Peyer's patch (tissue), 4 donors: ENCODE data around the gene ARHGAP15. TPM values are rescaled to one million over a fixed set of nuclear protein-coding genes. Genes with fewer than 3 reads are reported as not detected.
"Not testable (repeated sequence)": the region's sequence is repeated elsewhere in the genome, so short reads cannot be mapped to it uniquely, and the experiment has no call there.

Experiments
- DNase-seq, 3 donors: peaks; one replicate each; pipeline ENCODE4 v3.0.0-alpha.2; 2017 to 2019
- H3K27ac ChIP-seq, 4 donors: fragments of 200-600 bp; sonication (generic); one replicate each; pipeline ENCODE4 v1.5.1; 2016 to 2019
- H3K27me3 ChIP-seq, 2 donors: fragments of 200-600 bp; sonication (generic); one replicate each; pipeline ENCODE4 v1.5.1; 2019
- H3K36me3 ChIP-seq, 3 donors: fragments of 200-600 bp; sonication (generic); one replicate each; pipeline ENCODE4 v1.5.1; 2016 to 2019
- H3K4me1 ChIP-seq, 4 donors: fragments of 200-600 bp; sonication (generic); one replicate each; pipeline ENCODE4 v1.5.1; 2016 to 2019
- H3K4me3 ChIP-seq, 4 donors: fragments of 200-600 bp; sonication (generic); 1 replicate in 3 of 4; 2 replicates in 1 of 4; pipeline ENCODE4 v1.5.1; 2016 to 2019; ENCODE audit warnings: mild to moderate bottlenecking in 1 of 4
- H3K9me3 ChIP-seq, 4 donors: fragments of 200-600 bp; sonication (generic); one replicate each; pipeline ENCODE4 v1.5.1; 2016 to 2019; ENCODE audit warnings: mild to moderate bottlenecking in 1 of 4
- POLR2A ChIP-seq, 2 donors: fragments of 450-650 bp; IDR thresholded peaks; one replicate each; pipeline ENCODE4 v1.5.1; 2017; ENCODE audit warnings: antibody characterized with exemption in 2 of 2, mild to moderate bottlenecking in 2 of 2, moderate library complexity in 2 of 2
- total RNA-seq, 4 donors: library from RNA; depleted of rRNA; stranded (reverse); fragments of >200 nt; gene quantifications; one replicate each; pipeline ENCODE4 v1.1.0, GENCODE V29; 2016
- TF ChIP-seq, protein P1 (sequence below), 6 experiments: fragments of 450-650 bp in 4 of 6; fragments of 200-600 bp in 2 of 6; sonication (generic) in 1 of 6; IDR thresholded peaks; one replicate each; pipeline ENCODE4 v1.5.1; 2017 to 2019; ENCODE audit warnings: antibody characterized with exemption in 6 of 6, mild to moderate bottlenecking in 3 of 6, moderate library complexity in 1 of 6

Gene ARHGAP15
- total RNA-seq, 4 donors from 2014 or later = 6.7 to 203 (median 12.5) TPM

DNA sequence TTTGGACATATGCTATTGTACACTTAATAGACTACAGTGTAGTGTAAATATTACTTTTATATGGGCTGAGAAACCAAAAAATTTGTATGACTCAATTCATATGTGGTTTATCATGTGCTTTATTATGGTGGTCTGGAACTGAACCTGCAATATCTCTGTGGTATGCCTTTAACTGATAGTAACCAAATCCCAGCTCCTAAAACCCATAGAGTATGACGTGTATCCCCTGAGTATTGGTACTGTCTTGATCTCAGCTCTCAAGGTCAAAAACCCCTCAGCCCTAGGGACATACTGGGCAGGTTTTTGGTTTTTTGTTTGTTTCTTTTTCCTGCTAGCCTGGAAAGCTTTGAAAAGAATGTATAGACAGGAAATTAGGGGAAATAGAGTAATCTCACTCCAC is 42.2 kb upstream of the ARHGAP15 start:
- no peaks in the 10 kb centered on the region for H3K9me3 ChIP-seq
- H3K27ac ChIP-seq = no peak overlapping the region
- TF ChIP-seq, protein P1, sequence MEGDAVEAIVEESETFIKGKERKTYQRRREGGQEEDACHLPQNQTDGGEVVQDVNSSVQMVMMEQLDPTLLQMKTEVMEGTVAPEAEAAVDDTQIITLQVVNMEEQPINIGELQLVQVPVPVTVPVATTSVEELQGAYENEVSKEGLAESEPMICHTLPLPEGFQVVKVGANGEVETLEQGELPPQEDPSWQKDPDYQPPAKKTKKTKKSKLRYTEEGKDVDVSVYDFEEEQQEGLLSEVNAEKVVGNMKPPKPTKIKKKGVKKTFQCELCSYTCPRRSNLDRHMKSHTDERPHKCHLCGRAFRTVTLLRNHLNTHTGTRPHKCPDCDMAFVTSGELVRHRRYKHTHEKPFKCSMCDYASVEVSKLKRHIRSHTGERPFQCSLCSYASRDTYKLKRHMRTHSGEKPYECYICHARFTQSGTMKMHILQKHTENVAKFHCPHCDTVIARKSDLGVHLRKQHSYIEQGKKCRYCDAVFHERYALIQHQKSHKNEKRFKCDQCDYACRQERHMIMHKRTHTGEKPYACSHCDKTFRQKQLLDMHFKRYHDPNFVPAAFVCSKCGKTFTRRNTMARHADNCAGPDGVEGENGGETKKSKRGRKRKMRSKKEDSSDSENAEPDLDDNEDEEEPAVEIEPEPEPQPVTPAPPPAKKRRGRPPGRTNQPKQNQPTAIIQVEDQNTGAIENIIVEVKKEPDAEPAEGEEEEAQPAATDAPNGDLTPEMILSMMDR (IDR thresholded peaks at IDR 0.05) = no peak
- no peak for TF ChIP-seq POLR2A (IDR thresholded peaks at IDR 0.05)
- no peak for DNase-seq
- H3K27me3 ChIP-seq = no peaks in the 10 kb centered on the region
- no peaks in the 10 kb centered on the region for H3K36me3 ChIP-seq
- H3K4me1 ChIP-seq = no peaks in the 10 kb centered on the region
- H3K4me3 ChIP-seq = no peak overlapping the region

DNA sequence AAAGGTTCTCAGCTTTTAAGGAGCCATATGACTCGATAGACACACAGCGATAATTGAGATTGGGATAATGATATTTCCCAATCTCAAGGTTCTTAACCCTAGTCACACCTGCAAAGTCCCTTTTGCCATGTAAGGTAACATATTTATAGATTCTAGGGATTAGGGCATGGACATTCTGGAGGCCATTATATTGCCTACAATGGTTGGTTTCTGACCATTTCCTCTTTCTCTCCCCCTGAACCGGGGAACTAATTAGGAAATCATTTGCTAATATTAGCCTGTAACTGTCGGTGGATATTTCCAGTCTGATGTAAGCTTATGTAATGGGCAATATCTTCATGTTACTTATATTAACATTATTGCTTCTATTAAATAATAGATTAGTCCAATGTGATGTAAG is 40.8 kb upstream of the ARHGAP15 start:
- Histone ChIP-seq H3K4me3 (no peak overlapping the region), H3K27me3 (no peaks in the 10 kb centered on the region), H3K27ac (no peak overlapping the region), H3K9me3 (no peaks in the 10 kb centered on the region), H3K36me3 (no peaks in the 10 kb centered on the region), H3K4me1 (no peaks in the 10 kb centered on the region)
- DNase-seq = no peak
- TF ChIP-seq, protein P1 (IDR thresholded peaks at IDR 0.05) = no peak
- TF ChIP-seq POLR2A (IDR thresholded peaks at IDR 0.05) = no peak

DNA sequence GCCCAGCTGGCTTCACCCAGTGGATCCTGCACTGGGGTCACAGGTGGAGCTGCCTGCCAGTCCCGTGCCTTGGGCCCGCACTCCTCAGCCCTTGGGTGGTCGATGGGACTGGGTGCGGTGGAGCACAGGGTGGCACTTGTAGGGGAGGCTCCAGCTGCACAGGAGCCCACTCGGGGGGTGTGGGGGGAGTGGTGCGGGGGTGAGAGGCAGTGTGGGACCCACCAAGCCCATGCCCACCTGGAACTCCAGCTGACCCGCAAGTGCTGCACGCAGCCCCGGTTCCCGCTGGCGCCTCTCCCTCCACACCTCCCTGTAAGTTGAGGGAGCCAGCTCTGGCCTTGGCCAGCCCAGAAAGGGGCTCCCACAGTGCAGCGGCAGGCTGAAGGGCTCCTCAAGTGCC is 39.7 kb upstream of the ARHGAP15 start:
- not testable (repeated sequence) for H3K4me3 ChIP-seq, H3K4me1 ChIP-seq, H3K9me3 ChIP-seq, H3K36me3 ChIP-seq, H3K27me3 ChIP-seq, DNase-seq, H3K27ac ChIP-seq

DNA sequence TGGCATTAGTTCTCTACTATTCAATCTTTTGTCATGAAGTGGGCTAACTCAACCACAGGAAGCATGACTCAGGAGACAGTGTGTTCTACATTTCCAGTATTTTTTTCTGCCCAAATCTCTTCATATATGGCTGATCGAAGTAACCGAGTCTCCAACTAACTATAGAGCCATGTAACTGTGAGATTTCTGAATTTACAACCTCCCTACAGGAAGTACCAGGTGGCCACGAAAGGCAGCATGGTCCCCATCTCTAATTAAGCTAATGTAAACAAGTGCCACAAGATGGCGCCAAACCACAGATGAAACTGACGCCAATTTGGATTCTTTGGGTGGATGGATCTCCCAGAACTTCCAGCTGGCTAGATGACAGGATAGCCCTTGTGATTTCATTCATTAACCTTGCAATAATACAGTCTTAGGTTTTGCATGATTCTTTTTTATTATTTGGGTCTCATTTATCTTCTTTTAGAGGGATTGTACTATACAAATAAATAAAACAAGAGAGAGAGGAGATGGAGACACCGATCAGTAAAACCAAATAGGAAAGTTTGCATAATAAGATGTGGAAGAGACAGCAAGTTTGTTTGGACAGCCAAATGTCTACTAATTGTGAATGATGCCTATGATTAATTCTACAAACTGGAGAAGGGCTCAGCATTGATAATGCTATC is 18.3 kb upstream of the ARHGAP15 start:
- DNase-seq = peak in 2 of 3 donors; percentile 77 to 87
- no peaks in the 10 kb centered on the region for H3K27me3 ChIP-seq
- no peak overlapping the region for H3K4me3 ChIP-seq
- no peaks in the 10 kb centered on the region for H3K9me3 ChIP-seq
- no peak overlapping the region for H3K27ac ChIP-seq
- no peak for TF ChIP-seq POLR2A (IDR thresholded peaks at IDR 0.05)
- TF ChIP-seq, protein P1 (IDR thresholded peaks at IDR 0.05) = peak; percentile 50 to 77 (median 64)
- no peaks in the 10 kb centered on the region for H3K4me1 ChIP-seq
- no peaks in the 10 kb centered on the region for H3K36me3 ChIP-seq

DNA sequence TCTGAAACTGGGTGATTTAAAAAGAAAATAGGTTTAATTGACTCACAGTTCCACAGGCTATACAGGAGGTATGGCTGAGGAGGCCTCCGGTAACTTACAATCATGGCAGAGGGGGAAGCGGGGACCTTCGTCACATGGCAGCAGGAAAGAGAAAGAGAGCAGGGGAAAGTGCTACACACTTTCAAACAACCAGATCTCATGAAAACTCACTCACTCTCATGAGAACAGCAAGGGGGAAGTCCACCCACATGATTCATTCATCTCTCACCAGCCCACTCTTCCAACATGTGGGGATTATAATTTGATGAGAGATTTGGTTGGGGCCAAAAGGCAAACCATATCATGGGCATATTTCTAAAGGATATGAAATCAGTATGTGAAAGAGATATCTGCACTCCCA is 12.0 kb upstream of the ARHGAP15 start:
- no peak overlapping the region for H3K4me3 ChIP-seq
- TF ChIP-seq, protein P1 (IDR thresholded peaks at IDR 0.05) = no peak
- no peak for TF ChIP-seq POLR2A (IDR thresholded peaks at IDR 0.05)
- H3K27me3 ChIP-seq = no peaks in the 10 kb centered on the region
- DNase-seq = no peak
- no peaks in the 10 kb centered on the region for H3K9me3 ChIP-seq
- H3K36me3 ChIP-seq = no peaks in the 10 kb centered on the region
- H3K4me1 ChIP-seq = no peaks in the 10 kb centered on the region
- H3K27ac ChIP-seq = no peak overlapping the region

DNA sequence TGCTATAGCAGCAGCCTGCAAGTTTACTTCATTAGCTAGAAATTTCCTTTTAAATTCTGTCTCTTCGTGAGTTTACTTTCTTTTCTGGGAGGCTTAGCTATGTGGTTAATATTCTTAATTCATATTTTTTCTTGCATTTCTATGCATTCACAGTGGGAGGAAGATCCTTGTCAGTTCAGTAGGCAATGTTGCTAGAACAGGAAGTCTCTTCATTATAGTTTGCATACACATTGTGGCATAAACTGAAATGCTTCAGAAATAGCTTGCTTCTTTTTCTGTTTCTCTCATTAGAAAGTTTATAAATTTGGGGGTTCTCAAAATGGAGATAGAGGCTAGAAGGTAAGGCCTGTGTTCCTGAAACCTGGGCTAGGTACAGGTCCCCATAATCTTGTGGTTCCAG is 8.1 kb upstream of the ARHGAP15 start:
- H3K27me3 ChIP-seq = no peaks in the 10 kb centered on the region

More for the DNA sequence above, 8.1 kb upstream of the ARHGAP15 start:
- H3K4me3 ChIP-seq = no peak overlapping the region
- TF ChIP-seq, protein P1 (IDR thresholded peaks at IDR 0.05) = no peak
- TF ChIP-seq POLR2A (IDR thresholded peaks at IDR 0.05) = no peak
- H3K27ac ChIP-seq = peak overlapping the region in 1 of 4 donors; percentile 12
- no peak for DNase-seq
- no peaks in the 10 kb centered on the region for H3K9me3 ChIP-seq
- H3K36me3 ChIP-seq = no peaks in the 10 kb centered on the region
- H3K4me1 ChIP-seq = no peaks in the 10 kb centered on the region
